Measurements from ENCODE around the gene MLLT10.

GRCh38 chr10:21496343-21497176 lies 37.5 kb upstream of the MLLT10 start:
- no peak for TF ChIP-seq SMARCB1 (IDR thresholded peaks at IDR 0.05; ENCODE audit: insufficient read length, low read depth)
- TF ChIP-seq, protein P1, sequence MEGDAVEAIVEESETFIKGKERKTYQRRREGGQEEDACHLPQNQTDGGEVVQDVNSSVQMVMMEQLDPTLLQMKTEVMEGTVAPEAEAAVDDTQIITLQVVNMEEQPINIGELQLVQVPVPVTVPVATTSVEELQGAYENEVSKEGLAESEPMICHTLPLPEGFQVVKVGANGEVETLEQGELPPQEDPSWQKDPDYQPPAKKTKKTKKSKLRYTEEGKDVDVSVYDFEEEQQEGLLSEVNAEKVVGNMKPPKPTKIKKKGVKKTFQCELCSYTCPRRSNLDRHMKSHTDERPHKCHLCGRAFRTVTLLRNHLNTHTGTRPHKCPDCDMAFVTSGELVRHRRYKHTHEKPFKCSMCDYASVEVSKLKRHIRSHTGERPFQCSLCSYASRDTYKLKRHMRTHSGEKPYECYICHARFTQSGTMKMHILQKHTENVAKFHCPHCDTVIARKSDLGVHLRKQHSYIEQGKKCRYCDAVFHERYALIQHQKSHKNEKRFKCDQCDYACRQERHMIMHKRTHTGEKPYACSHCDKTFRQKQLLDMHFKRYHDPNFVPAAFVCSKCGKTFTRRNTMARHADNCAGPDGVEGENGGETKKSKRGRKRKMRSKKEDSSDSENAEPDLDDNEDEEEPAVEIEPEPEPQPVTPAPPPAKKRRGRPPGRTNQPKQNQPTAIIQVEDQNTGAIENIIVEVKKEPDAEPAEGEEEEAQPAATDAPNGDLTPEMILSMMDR (IDR thresholded peaks at IDR 0.05 in 2 of 3, conservative IDR thresholded peaks at IDR 0.05 in 1 of 3; ENCODE audit: insufficient read depth in 2 of 3, low read depth in 1 of 3, low read length in 3 of 3), result peak; percentile 48 to 76 (median 53); a peak in 5 of 6 replicates
- no peak for TF ChIP-seq REST (IDR thresholded peaks at IDR 0.05; ENCODE audit: borderline replicate concordance)
- peak; percentile 31; the same call in 1 of the 2 replicates for TF ChIP-seq REST (CRISPR knock-in tag; IDR thresholded peaks at IDR 0.05; ENCODE audit: low read depth)
- TF ChIP-seq MAZ (CRISPR knock-in tag; conservative IDR thresholded peaks at IDR 0.05 in 1 of 2, IDR thresholded peaks at IDR 0.05 in 1 of 2), result peak; percentile 26; a peak in 1 of 4 replicates
- no peak for TF ChIP-seq HDAC2 (IDR thresholded peaks at IDR 0.05)
- TF ChIP-seq HDAC1 (IDR thresholded peaks at IDR 0.05), result peak in 1 of 2 experiments; percentile 49; a peak in 2 of 4 replicates
- peak; percentile 40 for TF ChIP-seq TAF1 (IDR thresholded peaks at IDR 0.05; ENCODE audit: control insufficient read depth, extremely low read depth, insufficient read depth, low read length, severe bottlenecking)
- no peak for TF ChIP-seq EZH2 (IDR thresholded peaks at IDR 0.05; ENCODE audit: borderline replicate concordance, low read depth, low read length)
- TF ChIP-seq CEBPZ (IDR thresholded peaks at IDR 0.05; ENCODE audit: borderline replicate concordance, low read depth, low read length), result no peak
